ENCODE data around the gene TRIM9. TPM values are rescaled to one million over a fixed set of nuclear protein-coding genes. Genes with fewer than 3 reads are reported as not detected.

The TRIM9 gene
- total and polyA plus RNA-seq, 2 donors (not counting 1 experiment from before 2014, with no cell fraction given) = 0.10 to 0.50 TPM

- no peak for DNase-seq (ENCODE audit: low read depth in 2 of 2)
- Histone ChIP-seq H3K27me3 (ENCODE audit: control insufficient read depth, insufficient read depth, low read length) (peaks cover 12% of the 10 kb centered on the region), H3K9ac (ENCODE audit: insufficient read depth, low read length) (no peak overlapping the region), H3K36me3 (ENCODE audit: control insufficient read depth, insufficient read depth, low read length) (no peaks in the 10 kb centered on the region), H3K4me1 (ENCODE audit: control insufficient read depth, extremely low read depth, insufficient read depth, low read length) (no peaks in the 10 kb centered on the region), H3K27ac (ENCODE audit: insufficient read depth, low read length) (no peak overlapping the region), H4K20me1 (ENCODE audit: control insufficient read depth, extremely low read depth, insufficient read depth, low read length) (no peaks in the 10 kb centered on the region), H3K9me3 (ENCODE audit: control insufficient read depth, insufficient read depth, low read depth, low read length) (no peaks in the 10 kb centered on the region), H2AFZ (ENCODE audit: low read length) (no peak overlapping the region), H3K4me2 (ENCODE audit: extremely low read depth, insufficient read depth, low read length) (no peak overlapping the region), H3K4me3 (replicated peaks in 1 of 4; ENCODE audit: control extremely low read depth in 1 of 4, insufficient read depth in 1 of 4, low read depth in 3 of 4, low read length in 4 of 4) (no peak overlapping the region), H3K79me2 (ENCODE audit: control insufficient read depth, insufficient read depth, low read length) (no peaks in the 10 kb centered on the region)
- TF ChIP-seq EZH2 (IDR thresholded peaks at IDR 0.05; ENCODE audit: low read length, missing control alignments) (no peak), CTCF (conservative IDR thresholded peaks at IDR 0.05 in 1 of 2, IDR thresholded peaks at IDR 0.05 in 1 of 2; ENCODE audit: low read depth in 1 of 2, low read length in 2 of 2) (no peak)
Measured at GRCh38 chr14:50974118-50974517, 120.8 kb downstream of the TRIM9 start.

- no peak overlapping the region for H3K4me3 ChIP-seq (replicated peaks in 1 of 4; ENCODE audit: control extremely low read depth in 1 of 4, insufficient read depth in 1 of 4, low read depth in 3 of 4, low read length in 4 of 4)
- no peaks in the 10 kb centered on the region for H4K20me1 ChIP-seq (ENCODE audit: control insufficient read depth, extremely low read depth, insufficient read depth, low read length)
- no peaks in the 10 kb centered on the region for H3K9me3 ChIP-seq (ENCODE audit: control insufficient read depth, insufficient read depth, low read depth, low read length)
- H3K9ac ChIP-seq (ENCODE audit: insufficient read depth, low read length) = no peak overlapping the region
- no peak for TF ChIP-seq CTCF (conservative IDR thresholded peaks at IDR 0.05 in 1 of 2, IDR thresholded peaks at IDR 0.05 in 1 of 2; ENCODE audit: low read depth in 1 of 2, low read length in 2 of 2)
- TF ChIP-seq EZH2 (IDR thresholded peaks at IDR 0.05; ENCODE audit: low read length, missing control alignments) = no peak
- DNase-seq (ENCODE audit: low read depth in 2 of 2) = no peak
- no peak overlapping the region for H3K27ac ChIP-seq (ENCODE audit: insufficient read depth, low read length)
- H3K27me3 ChIP-seq (ENCODE audit: control insufficient read depth, insufficient read depth, low read length) = peaks cover 9% of the 10 kb centered on the region
- no peaks in the 10 kb centered on the region for H3K36me3 ChIP-seq (ENCODE audit: control insufficient read depth, insufficient read depth, low read length)
- H2AFZ ChIP-seq (ENCODE audit: low read length) = no peak overlapping the region
- no peaks in the 10 kb centered on the region for H3K4me1 ChIP-seq (ENCODE audit: control insufficient read depth, extremely low read depth, insufficient read depth, low read length)
- no peak overlapping the region for H3K4me2 ChIP-seq (ENCODE audit: extremely low read depth, insufficient read depth, low read length)
- no peaks in the 10 kb centered on the region for H3K79me2 ChIP-seq (ENCODE audit: control insufficient read depth, insufficient read depth, low read length)
Measured at GRCh38 chr14:50972734-50973133, 122.2 kb downstream of the TRIM9 start.

- no peak for TF ChIP-seq EZH2 (IDR thresholded peaks at IDR 0.05; ENCODE audit: low read length, missing control alignments)
- TF ChIP-seq CTCF (conservative IDR thresholded peaks at IDR 0.05 in 1 of 2, IDR thresholded peaks at IDR 0.05 in 1 of 2; ENCODE audit: low read depth in 1 of 2, low read length in 2 of 2) = no peak
- H3K36me3 ChIP-seq (ENCODE audit: control insufficient read depth, insufficient read depth, low read length) = no peaks in the 10 kb centered on the region
- H3K79me2 ChIP-seq (ENCODE audit: control insufficient read depth, insufficient read depth, low read length) = no peaks in the 10 kb centered on the region
- H4K20me1 ChIP-seq (ENCODE audit: control insufficient read depth, extremely low read depth, insufficient read depth, low read length) = no peaks in the 10 kb centered on the region
- H3K4me3 ChIP-seq (replicated peaks in 1 of 4; ENCODE audit: control extremely low read depth in 1 of 4, insufficient read depth in 1 of 4, low read depth in 3 of 4, low read length in 4 of 4) = no peak overlapping the region
- no peaks in the 10 kb centered on the region for H3K4me1 ChIP-seq (ENCODE audit: control insufficient read depth, extremely low read depth, insufficient read depth, low read length)
- H3K27me3 ChIP-seq (ENCODE audit: control insufficient read depth, insufficient read depth, low read length) = no peaks in the 10 kb centered on the region
- no peaks in the 10 kb centered on the region for H3K9me3 ChIP-seq (ENCODE audit: control insufficient read depth, insufficient read depth, low read depth, low read length)
- no peak overlapping the region for H3K27ac ChIP-seq (ENCODE audit: insufficient read depth, low read length)
- no peak overlapping the region for H2AFZ ChIP-seq (ENCODE audit: low read length)
- no peak overlapping the region for H3K4me2 ChIP-seq (ENCODE audit: extremely low read depth, insufficient read depth, low read length)
- H3K9ac ChIP-seq (ENCODE audit: insufficient read depth, low read length) = no peak overlapping the region
- no peak for DNase-seq (ENCODE audit: low read depth in 2 of 2)
Measured at GRCh38 chr14:50970886-50971781, 123.8 kb downstream of the TRIM9 start.
